IMR-90 (cell line): Measurements from ENCODE around the gene TREM1. TPM values are rescaled to one million over a fixed set of nuclear protein-coding genes. Genes with fewer than 3 reads are reported as not detected.

Source experiments
- ATAC-seq: fragments of 200-7000 bp; cut with Tn5 transposase; 2 replicates; pipeline ENCODE4 v1.9.1; 2020; ENCODE audit warnings: low read depth, mild to moderate bottlenecking, moderate library complexity
- BruUV-seq: library from RNA; stranded (reverse); fragments of 400-500 nt; replicated peaks from 2 replicates; lab custom pipeline; 2021; lab: Mats Ljungman, UMichigan
- CTCF ChIA-PET: fragments of 300-600 bp; formaldehyde crosslinking; extraction: SDS; loops from one replicate; lab custom pipeline; 2021; ENCODE audit warnings: antibody characterized with exemption; lab: Yijun Ruan, JAX
- POLR2A ChIA-PET: fragments of 300-600 bp; sonication (Branson Sonifier 250); formaldehyde crosslinking; loops from one replicate; lab custom pipeline; 2022; ENCODE audit warnings: antibody characterized with exemption; ENCODE audit not compliant: unreplicated experiment; lab: Charles Lee
- DNase-seq: peaks from one replicate; pipeline ENCODE4 v3.0.0; 2013
- H2AFZ ChIP-seq: replicated peaks from 2 replicates; pipeline ENCODE3; 2013; ENCODE audit warnings: low read length, mild to moderate bottlenecking; ENCODE audit not compliant: poor library complexity
- H2AK5ac ChIP-seq: 2 replicates; pipeline ENCODE4 v1.6.1; 2013; ENCODE audit warnings: low read depth, low read length, inconsistent platforms
- H2AK9ac ChIP-seq: replicated peaks from 2 replicates; pipeline ENCODE3; 2013; ENCODE audit warnings: mild to moderate bottlenecking, low read depth, low read length, moderate library complexity; ENCODE audit not compliant: poor library complexity
- H2BK120ac ChIP-seq: 2 replicates; pipeline ENCODE4 v1.6.1; 2013; ENCODE audit warnings: low read depth, low read length, inconsistent platforms
- H2BK15ac ChIP-seq: 3 replicates; pipeline ENCODE4 v1.6.1; 2013; ENCODE audit warnings: low read depth, low read length, inconsistent platforms
- H2BK20ac ChIP-seq: 2 replicates; pipeline ENCODE4 v1.6.1; 2013; ENCODE audit warnings: low read depth, mild to moderate bottlenecking, inconsistent platforms, low read length, moderate library complexity
- H2BK5ac ChIP-seq: 2 replicates; pipeline ENCODE4 v1.6.1; 2013; ENCODE audit warnings: mild to moderate bottlenecking, low read depth, low read length, inconsistent platforms; ENCODE audit not compliant: poor library complexity, severe bottlenecking
- H3K14ac ChIP-seq: replicated peaks from 2 replicates; pipeline ENCODE4 v1.6.1; 2013; ENCODE audit warnings: low read depth, low read length, inconsistent platforms
- H3K18ac ChIP-seq: 2 replicates; pipeline ENCODE4 v1.6.1; 2013; ENCODE audit warnings: low read depth, low read length, control low read depth
- H3K23ac ChIP-seq: 2 replicates; pipeline ENCODE4 v1.6.1; 2013; ENCODE audit warnings: low read depth, low read length, inconsistent platforms
- H3K27ac ChIP-seq: 2 replicates; pipeline ENCODE4 v1.5.1; 2013; ENCODE audit warnings: mild to moderate bottlenecking, control low read depth, low read length; ENCODE audit not compliant: insufficient read depth
- H3K27me3 ChIP-seq: 2 replicates; pipeline ENCODE4 v1.6.1; 2013; ENCODE audit warnings: low read length; ENCODE audit not compliant: control insufficient read depth, insufficient read depth
- H3K36me3 ChIP-seq: 2 replicates; pipeline ENCODE4 v1.6.1; 2013; ENCODE audit warnings: low read length, mixed read lengths; ENCODE audit not compliant: control insufficient read depth, insufficient read depth
- H3K4ac ChIP-seq: 2 replicates; pipeline ENCODE4 v1.6.1; 2013; ENCODE audit warnings: low read depth, low read length, inconsistent platforms
- H3K4me1 ChIP-seq: 2 replicates; pipeline ENCODE4 v1.6.1; 2013; ENCODE audit warnings: low read length, mixed read lengths; ENCODE audit not compliant: control insufficient read depth, insufficient read depth
- H3K4me2 ChIP-seq: 2 replicates; pipeline ENCODE4 v1.6.1; 2013; ENCODE audit warnings: low read depth, mild to moderate bottlenecking, control low read depth, low read length, moderate library complexity
- H3K4me3 ChIP-seq: 2 replicates; pipeline ENCODE4 v1.5.1; 2013; ENCODE audit warnings: low read depth, mild to moderate bottlenecking, control low read depth, low read length, moderate library complexity; ENCODE audit not compliant: insufficient read depth
- H3K56ac ChIP-seq: 2 replicates; pipeline ENCODE4 v1.6.1; 2013; ENCODE audit warnings: low read length, inconsistent platforms; ENCODE audit not compliant: insufficient read depth; ENCODE audit errors: extremely low read depth
- H3K79me1 ChIP-seq, 2 experiments: 2 replicates each; pipeline ENCODE4 v1.6.1; 2013; ENCODE audit warnings: low read length in 2 of 2, inconsistent platforms in 1 of 2, low read depth in 1 of 2
- H3K9ac ChIP-seq: 2 replicates; pipeline ENCODE4 v1.6.1; 2013; ENCODE audit warnings: low read depth, low read length, control low read depth
- H3K9me1 ChIP-seq: 2 replicates; pipeline ENCODE4 v1.6.1; 2013; ENCODE audit warnings: low read length, inconsistent platforms; ENCODE audit not compliant: insufficient read depth
- H3K9me3 ChIP-seq: 2 replicates; pipeline ENCODE4 v1.6.1; 2013; ENCODE audit warnings: low read length; ENCODE audit not compliant: control insufficient read depth, insufficient read depth
- H4K20me1 ChIP-seq: 2 replicates; pipeline ENCODE4 v1.6.1; 2013; ENCODE audit warnings: low read length, inconsistent platforms; ENCODE audit not compliant: insufficient read depth
- H4K5ac ChIP-seq: 2 replicates; pipeline ENCODE4 v1.6.1; 2013; ENCODE audit warnings: mild to moderate bottlenecking, low read depth, low read length, control low read depth
- H4K8ac ChIP-seq, 2 experiments: 2 replicates each; pipeline ENCODE4 v1.6.1; 2013; ENCODE audit warnings: low read depth in 2 of 2, low read length in 2 of 2, control low read depth in 1 of 2, inconsistent platforms in 1 of 2
- H4K91ac ChIP-seq: 2 replicates; pipeline ENCODE4 v1.6.1; 2013; ENCODE audit warnings: low read depth, low read length, inconsistent platforms; ENCODE audit not compliant: insufficient read depth
- BHLHE40 ChIP-seq: fragments of 150-350 bp; IDR thresholded peaks from 2 replicates; pipeline ENCODE4 v1.6.1; 2016; ENCODE audit warnings: mild to moderate bottlenecking, low read depth, low read length
- CHD1 ChIP-seq: IDR thresholded peaks from 2 replicates; pipeline ENCODE4 v1.6.1; 2012; ENCODE audit warnings: low read depth, low read length, improper control_type of control experiment
- FOS ChIP-seq: fragments of 150-350 bp; IDR thresholded peaks from 2 replicates; pipeline ENCODE4 v1.6.1; 2016; ENCODE audit warnings: low read depth, low read length
- NFE2L2 ChIP-seq: fragments of 150-350 bp; IDR thresholded peaks from 2 replicates; pipeline ENCODE4 v1.6.1; 2016; ENCODE audit warnings: low read depth, mild to moderate bottlenecking, low read length
- RFX5 ChIP-seq: IDR thresholded peaks from 2 replicates; pipeline ENCODE4 v1.8.0; 2012; ENCODE audit warnings: low read depth, mild to moderate bottlenecking, low read length, moderate library complexity
- whole genome bisulfite sequencing, 2 experiments: methylation state at CpG; one replicate each; pipeline versions ENCODE4 v1.1.5 to v1.1.7; 2013; ENCODE audit warnings: missing lambda C conversion rate in 2 of 2; ENCODE audit not compliant: insufficient read length in 1 of 2; ENCODE audit errors: extremely low coverage in 2 of 2; 5-methylcytosine and 5-hydroxymethylcytosine counted together
- dilution Hi-C: fragments of 300-500 bp; cut with HindIII; formaldehyde crosslinking; loops from one replicate; pipeline ENCODE4 v1.14.3; 2018; ENCODE audit warnings: low sequenced_read_pairs; ENCODE audit not compliant: unreplicated experiment
- in situ Hi-C: fragments of 300-500 bp; cut with MboI; formaldehyde crosslinking; loops from 3 replicates; pipeline ENCODE4 v1.14.3; 2019; ENCODE audit warnings: low sequenced_read_pairs, inconsistent platforms, mixed read lengths
- intact Hi-C: fragments of 100-400 bp; cut with micrococcal nuclease; formaldehyde crosslinking; loops from 2 replicates; pipeline ENCODE4 v1.10.0; 2022
- polyA plus RNA-seq, 3 experiments: library from polyadenylated mRNA; depleted of rRNA; stranded (reverse); fragments of >200 nt; gene quantifications; 2 replicates each; pipeline ENCODE4 v1.2.3, GENCODE V29; 2012; ENCODE audit warnings: low replicate concordance in 1 of 3
- total RNA-seq: library from RNA; depleted of rRNA; stranded (reverse); fragments of >200 nt; gene quantifications from 2 replicates; pipeline ENCODE4 v1.2.3, GENCODE V29; 2012

Gene TREM1
- total and polyA plus RNA-seq, 2 of the 4 experiments (the other 2 are of a cell fraction), result not detected

DNA sequence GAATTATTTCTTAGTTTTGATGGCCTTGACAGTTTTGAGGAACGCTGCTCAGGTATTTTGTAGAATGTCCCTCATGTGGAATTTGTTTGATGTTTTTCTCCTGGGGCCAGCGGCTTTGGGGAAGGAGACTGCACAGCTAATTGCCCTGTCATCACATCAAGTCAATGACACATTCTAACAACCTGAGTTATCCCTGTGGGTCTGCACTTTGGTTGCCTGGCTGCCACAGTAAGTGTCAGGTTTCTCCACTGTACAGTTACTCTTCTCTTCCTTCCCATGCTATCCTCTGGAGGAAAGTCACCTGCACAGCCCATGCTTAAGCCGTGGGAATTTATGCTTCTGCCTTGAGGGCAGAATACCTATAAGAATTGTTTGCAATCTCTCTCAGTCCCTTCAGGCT is 59.7 kb downstream of the TREM1 start:
- intact Hi-C loops (no loop called here), in situ Hi-C loops (no loop called here), dilution Hi-C loops (no loop called here)
- POLR2A ChIA-PET, result no interaction called here
- Histone ChIP-seq H4K5ac (no peak overlapping the region), H3K4me3 (no peak overlapping the region), H4K91ac (no peak overlapping the region), H3K36me3 (no peaks in the 10 kb centered on the region), H3K23ac (no peak overlapping the region), H2AFZ (no peak overlapping the region), H2BK120ac (no peak overlapping the region), H3K4me2 (no peak overlapping the region), H3K4ac (no peak overlapping the region), H4K8ac (no peak overlapping the region), H2AK9ac (no peak overlapping the region), H3K27ac (no peak overlapping the region), H2BK15ac (no peak overlapping the region), H2BK20ac (no peak overlapping the region), H3K79me1 (no peaks in the 10 kb centered on the region), H3K9ac (no peak overlapping the region), H2AK5ac (no peak overlapping the region), H3K18ac (no peak overlapping the region), H2BK5ac (no peak overlapping the region), H3K56ac (no peak overlapping the region), H3K9me1 (no peaks in the 10 kb centered on the region), H3K9me3 (no peaks in the 10 kb centered on the region), H3K14ac (no peak overlapping the region), H3K27me3 (peaks cover 2% of the 10 kb centered on the region; the same call in 1 of the 2 replicates), H3K4me1 (no peaks in the 10 kb centered on the region), H4K20me1 (no peaks in the 10 kb centered on the region)
- no TSS peak for BruUV-seq
- WGBS, 2 experiments, result no CpG with 5 or more reads among the region's 3 CpGs
- ATAC-seq (no peak), DNase-seq (no peak)
- CTCF ChIA-PET, result no interaction called here
- TF ChIP-seq BHLHE40 (no peak), CHD1 (no peak), NFE2L2 (no peak), FOS (no peak), RFX5 (no peak)
